Measurements from ENCODE around the gene C8A.

- TF ChIP-seq RFX5 (IDR thresholded peaks at IDR 0.05; ENCODE audit: low read depth, low read length) (no peak), POLR2A (IDR thresholded peaks at IDR 0.05; ENCODE audit: low read depth, low read length) (no peak)
Measured at GRCh38 chr1:56925193-56925592, 70.6 kb downstream of the C8A start.

Measured in GM12878 (cell line).